Peyer's patch (tissue), 4 donors: ENCODE data around the gene CCDC85B.

ENCODE experiments used
- CTCF ChIP-seq, 6 experiments: fragments of 450-650 bp in 4 of 6; fragments of 200-600 bp in 2 of 6; sonication (generic) in 1 of 6; IDR thresholded peaks; one replicate each; pipeline ENCODE4 v1.5.1; 2017 to 2019; ENCODE audit warnings: antibody characterized with exemption in 6 of 6, mild to moderate bottlenecking in 3 of 6, moderate library complexity in 1 of 6
- POLR2A ChIP-seq, 2 donors: fragments of 450-650 bp; IDR thresholded peaks; one replicate each; pipeline ENCODE4 v1.5.1; 2017; ENCODE audit warnings: antibody characterized with exemption in 2 of 2, mild to moderate bottlenecking in 2 of 2, moderate library complexity in 2 of 2

GRCh38 chr11:65867284-65868071, 23.0 kb upstream of the CCDC85B start:
- TF ChIP-seq CTCF (IDR thresholded peaks at IDR 0.05): no peak
- no peak for TF ChIP-seq POLR2A (IDR thresholded peaks at IDR 0.05)
